GM23338 (cell line): ENCODE results near the gene COLEC12. TPM values are rescaled to one million over a fixed set of nuclear protein-coding genes. Genes with fewer than 3 reads are reported as not detected.

ENCODE experiments used
- ATAC-seq: fragments of 200-7000 bp; cut with Tn5 transposase; 3 replicates; pipeline ENCODE4 v1.9.1; 2020
- DNase-seq: peaks from one replicate; pipeline ENCODE4 v3.0.0-alpha.2; 2015; ENCODE audit warnings: low spot score
- H2AFZ ChIP-seq: fragments of 200-600 bp; sonication (generic); 2 replicates; pipeline ENCODE4 v1.8.0; 2016; ENCODE audit warnings: antibody characterized with exemption, mild to moderate bottlenecking, moderate library complexity
- H3F3A ChIP-seq: fragments of 200-600 bp; sonication (generic); replicated peaks from 2 replicates; pipeline ENCODE4 v1.8.0; 2017; ENCODE audit warnings: antibody characterized with exemption, mixed run types, low read depth
- H3K27ac ChIP-seq: fragments of 200-600 bp; sonication (generic); 2 replicates; pipeline ENCODE4 v1.6.1; 2016; ENCODE audit warnings: low read depth
- H3K27me3 ChIP-seq: fragments of 200-600 bp; sonication (generic); 2 replicates; pipeline ENCODE4 v1.8.0; 2016; ENCODE audit warnings: mild to moderate bottlenecking, mixed run types, moderate library complexity; ENCODE audit not compliant: insufficient read depth
- H3K36me3 ChIP-seq: fragments of 200-600 bp; sonication (generic); 2 replicates; pipeline ENCODE4 v1.8.0; 2016; ENCODE audit warnings: mild to moderate bottlenecking; ENCODE audit not compliant: insufficient read depth
- H3K4me1 ChIP-seq: fragments of 200-600 bp; sonication (generic); 2 replicates; pipeline ENCODE4 v1.8.0; 2016; ENCODE audit warnings: mild to moderate bottlenecking, moderate library complexity; ENCODE audit not compliant: insufficient read depth
- H3K4me2 ChIP-seq: fragments of 200-600 bp; sonication (generic); 2 replicates; pipeline ENCODE4 v1.7.1; 2017; ENCODE audit warnings: mixed run types
- H3K4me3 ChIP-seq: fragments of 200-600 bp; sonication (generic); 2 replicates; pipeline ENCODE4 v1.6.1; 2016; ENCODE audit warnings: mixed run types
- H3K79me2 ChIP-seq: fragments of 200-600 bp; sonication (generic); replicated peaks from 2 replicates; pipeline ENCODE4 v1.8.0; 2017; ENCODE audit warnings: mild to moderate bottlenecking; ENCODE audit not compliant: insufficient read depth
- H3K9me2 ChIP-seq: fragments of 200-600 bp; sonication (generic); 2 replicates; pipeline ENCODE4 v1.8.0; 2017; ENCODE audit not compliant: insufficient read depth
- H4K20me1 ChIP-seq: fragments of 200-600 bp; sonication (generic); replicated peaks from 2 replicates; pipeline ENCODE4 v1.8.0; 2017; ENCODE audit warnings: mild to moderate bottlenecking; ENCODE audit not compliant: insufficient read depth
- H3K27ac Mint-ChIP-seq: 2 replicates; pipeline ENCODE4 v1.8.0; 2020; ENCODE audit warnings: inconsistent platforms, mild to moderate bottlenecking, moderate library complexity, mixed read lengths
- H3K27me3 Mint-ChIP-seq: 3 replicates; pipeline ENCODE4 v1.8.0; 2022; ENCODE audit warnings: low read depth, mild to moderate bottlenecking, moderate library complexity, mixed read lengths, inconsistent platforms; ENCODE audit not compliant: insufficient read depth, poor library complexity
- H3K36me3 Mint-ChIP-seq: 3 replicates; pipeline ENCODE4 v1.8.0; 2021; ENCODE audit warnings: low read depth, mild to moderate bottlenecking, inconsistent platforms, moderate library complexity, mixed read lengths
- H3K4me1 Mint-ChIP-seq: 3 replicates; pipeline ENCODE4 v1.8.0; 2020; ENCODE audit warnings: mild to moderate bottlenecking, inconsistent platforms, mixed read lengths
- H3K4me3 Mint-ChIP-seq: 3 replicates; pipeline ENCODE4 v1.8.0; 2021; ENCODE audit warnings: moderate library complexity, mild to moderate bottlenecking, inconsistent platforms, mixed read lengths
- H3K9me3 Mint-ChIP-seq: 3 replicates; pipeline ENCODE4 v1.8.0; 2020; ENCODE audit warnings: moderate library complexity, mild to moderate bottlenecking, inconsistent platforms, mixed read lengths
- CREB1 ChIP-seq: fragments of 250-450 bp; sonication (Bioruptor Pico); IDR thresholded peaks from 2 replicates; pipeline ENCODE4 v1.5.0; 2020; ENCODE audit warnings: low read depth, mild to moderate bottlenecking, moderate library complexity
- ETS1 ChIP-seq: IDR thresholded peaks from 2 replicates; pipeline ENCODE4 v1.6.1; 2016; ENCODE audit warnings: antibody characterized with exemption
- JUNB ChIP-seq: IDR thresholded peaks from one replicate; pipeline ENCODE4 v1.6.1; 2016; ENCODE audit warnings: antibody characterized with exemption; ENCODE audit not compliant: unreplicated experiment
- NANOG ChIP-seq: IDR thresholded peaks from 2 replicates; pipeline ENCODE4 v1.6.1; 2016; ENCODE audit warnings: antibody characterized with exemption, borderline replicate concordance
- POLR2AphosphoS5 ChIP-seq: IDR thresholded peaks from 2 replicates; pipeline ENCODE4 v1.6.1; 2016; ENCODE audit warnings: antibody characterized with exemption, low read depth
- STAT1 ChIP-seq: IDR thresholded peaks from one replicate; pipeline ENCODE4 v1.6.1; 2016; ENCODE audit warnings: antibody characterized with exemption; ENCODE audit not compliant: unreplicated experiment
- ZNF331 ChIP-seq: fragments of 250-450 bp; sonication (Bioruptor Pico); IDR thresholded peaks from 2 replicates; pipeline ENCODE4 v1.5.0; 2020; ENCODE audit warnings: low read depth, mild to moderate bottlenecking, moderate library complexity
- ZNF462 ChIP-seq: fragments of 250-450 bp; sonication (Bioruptor Pico); IDR thresholded peaks from 2 replicates; pipeline ENCODE4 v1.5.0; 2020; ENCODE audit warnings: mild to moderate bottlenecking, moderate library complexity
- polyA plus RNA-seq: library from polyadenylated mRNA; unstranded; fragments of >200 nt; fragmentation: Nextera tagmentation; extraction: Ambion mirVana; gene quantifications from 2 replicates; pipeline ENCODE4 v1.2.1, GENCODE V29; 2016
- total RNA-seq: library from RNA; depleted of rRNA; stranded (reverse); fragments of >200 nt; shearing (Covaris generic); gene quantifications from 2 replicates; pipeline ENCODE4 v1.2.3, GENCODE V29; 2014

The COLEC12 gene
- total and polyA plus RNA-seq, 2 experiments from 2014 or later: 1.1 to 3.2 TPM

GRCh38 chr18:294566-294965 is 205.9 kb downstream of the COLEC12 start (continued):
- TF ChIP-seq ZNF462 (CRISPR knock-in tag) (no peak), ETS1 (no peak)

- H3K9me3 Mint-ChIP-seq: no peaks in the 10 kb centered on the region
- H3F3A ChIP-seq: no peaks in the 10 kb centered on the region
- H3K4me2 ChIP-seq: no peak overlapping the region
- H3K36me3 Mint-ChIP-seq: no peaks in the 10 kb centered on the region
- no peak for DNase-seq
- no peaks in the 10 kb centered on the region for H3K4me1 ChIP-seq
- ATAC-seq: no peak
- H3K36me3 ChIP-seq: no peaks in the 10 kb centered on the region
- H3K4me3 ChIP-seq: no peak overlapping the region
- H3K9me2 ChIP-seq: no peaks in the 10 kb centered on the region
- H4K20me1 ChIP-seq: no peaks in the 10 kb centered on the region
- no peak overlapping the region for H3K27ac ChIP-seq
- no peaks in the 10 kb centered on the region for H3K79me2 ChIP-seq
- no peaks in the 10 kb centered on the region for H3K27me3 Mint-ChIP-seq
- H3K4me3 Mint-ChIP-seq: no peak overlapping the region
- H3K27me3 ChIP-seq: no peaks in the 10 kb centered on the region
- H3K4me1 Mint-ChIP-seq: no peaks in the 10 kb centered on the region
- no peak overlapping the region for H3K27ac Mint-ChIP-seq
- H2AFZ ChIP-seq: no peak overlapping the region
- no peak for TF ChIP-seq ZNF462 (CRISPR knock-in tag)
- TF ChIP-seq ZNF331 (CRISPR knock-in tag): no peak
- TF ChIP-seq CREB1 (CRISPR knock-in tag): no peak
- TF ChIP-seq JUNB: no peak
- no peak for TF ChIP-seq POLR2AphosphoS5
- no peak for TF ChIP-seq NANOG
- TF ChIP-seq STAT1: no peak
Measured at GRCh38 chr18:293536-293935, 207.0 kb downstream of the COLEC12 start.
